NT2/D1 (cell line): ENCODE data around the gene DHRS12.

Source experiments
- SUZ12 ChIP-seq: IDR thresholded peaks from 2 replicates; pipeline ENCODE4 v1.6.1; 2011; ENCODE audit not compliant: insufficient read length, insufficient read depth; ENCODE audit errors: extremely low read depth
- ZNF274 ChIP-seq: IDR thresholded peaks from 2 replicates; pipeline ENCODE4 v1.6.1; 2011; ENCODE audit warnings: mild to moderate bottlenecking, low read depth, low read length

- TF ChIP-seq SUZ12 (no peak), ZNF274 (no peak)
Measured at GRCh38 chr13:51730927-51731326, 73.0 kb downstream of the DHRS12 start.
